Measurements from ENCODE around the gene MAD2L2. TPM values are rescaled to one million over a fixed set of nuclear protein-coding genes. Genes with fewer than 3 reads are reported as not detected.
A peak's percentile ranks its signal among the peaks of the same experiment; 100 is the strongest.

MAD2L2 gene
- total RNA-seq, 6 experiments from 2014 or later: 31.7 to 48.8 (median 42.2) TPM

- H3K4me3 Mint-ChIP-seq: peak overlapping the region; percentile 55; the same call in 1 of the 2 replicates
- peak; percentile 48 for DNase-seq
- no peaks in the 10 kb centered on the region for H3K9me3 Mint-ChIP-seq
- H3K27me3 Mint-ChIP-seq (ENCODE audit: insufficient read depth): peaks cover 31% of the 10 kb centered on the region
- peaks cover 8% of the 10 kb centered on the region; the same call in 1 of the 2 replicates for H3K4me1 Mint-ChIP-seq (ENCODE audit: low read depth)
- H3K36me3 Mint-ChIP-seq (ENCODE audit: low read depth): no peaks in the 10 kb centered on the region
- no peak overlapping the region for H3K27ac Mint-ChIP-seq
- peak; percentile 96 for TF ChIP-seq CTCF (IDR thresholded peaks at IDR 0.05)
Observed at GRCh38 chr1:11719313-11720032, 38.5 kb upstream of the MAD2L2 start.

- no peak overlapping the region for H3K4me3 Mint-ChIP-seq
- no peak for TF ChIP-seq CTCF (IDR thresholded peaks at IDR 0.05)
- no peaks in the 10 kb centered on the region for H3K9me3 Mint-ChIP-seq
- peaks cover 8% of the 10 kb centered on the region; the same call in 1 of the 2 replicates for H3K4me1 Mint-ChIP-seq (ENCODE audit: low read depth)
- no peaks in the 10 kb centered on the region for H3K36me3 Mint-ChIP-seq (ENCODE audit: low read depth)
- H3K27ac Mint-ChIP-seq: no peak overlapping the region
- H3K27me3 Mint-ChIP-seq (ENCODE audit: insufficient read depth): peaks cover 38% of the 10 kb centered on the region
- no peak for DNase-seq
Observed at GRCh38 chr1:11714831-11715575, 34.1 kb upstream of the MAD2L2 start.

- no peaks in the 10 kb centered on the region for H3K36me3 Mint-ChIP-seq (ENCODE audit: low read depth)
- TF ChIP-seq CTCF (IDR thresholded peaks at IDR 0.05): no peak
- H3K4me1 Mint-ChIP-seq (ENCODE audit: low read depth): no peaks in the 10 kb centered on the region
- no peaks in the 10 kb centered on the region for H3K9me3 Mint-ChIP-seq
- no peak overlapping the region for H3K27ac Mint-ChIP-seq
- no peak overlapping the region for H3K4me3 Mint-ChIP-seq
- peaks cover 42% of the 10 kb centered on the region for H3K27me3 Mint-ChIP-seq (ENCODE audit: insufficient read depth)
- DNase-seq: no peak
Observed at GRCh38 chr1:11713095-11713494, 32.1 kb upstream of the MAD2L2 start.

GRCh38 chr1:11712285-11712684 lies 31.3 kb upstream of the MAD2L2 start:
- Mint-ChIP-seq H3K27ac (no peak overlapping the region), H3K27me3 (ENCODE audit: insufficient read depth) (peaks cover 40% of the 10 kb centered on the region)
- no peak for DNase-seq

GRCh38 chr1:11711490-11711889 lies 30.5 kb upstream of the MAD2L2 start:
- Mint-ChIP-seq H3K27me3 (ENCODE audit: insufficient read depth) (peaks cover 37% of the 10 kb centered on the region), H3K27ac (no peak overlapping the region)
- DNase-seq: no peak

More at GRCh38 chr1:11712285-11712684, 31.3 kb upstream of the MAD2L2 start:
- H3K4me1 Mint-ChIP-seq (ENCODE audit: low read depth): no peaks in the 10 kb centered on the region
- no peaks in the 10 kb centered on the region for H3K36me3 Mint-ChIP-seq (ENCODE audit: low read depth)
- no peak for TF ChIP-seq CTCF (IDR thresholded peaks at IDR 0.05)
- no peaks in the 10 kb centered on the region for H3K9me3 Mint-ChIP-seq
- no peak overlapping the region for H3K4me3 Mint-ChIP-seq

More at GRCh38 chr1:11711490-11711889, 30.5 kb upstream of the MAD2L2 start:
- Mint-ChIP-seq H3K9me3 (no peaks in the 10 kb centered on the region), H3K36me3 (ENCODE audit: low read depth) (no peaks in the 10 kb centered on the region), H3K4me3 (no peak overlapping the region), H3K4me1 (ENCODE audit: low read depth) (no peaks in the 10 kb centered on the region)
- no peak for TF ChIP-seq CTCF (IDR thresholded peaks at IDR 0.05)
